Stimulated activated CD4-positive, alpha-beta T cell treated with anti-CD3 and anti-CD28 coated beads, Interleukin-2, amount 100 ng/mL, for 4 hours (primary cell): ENCODE results near the gene OR7C1.
"Not testable (repeated sequence)": the region's sequence is repeated elsewhere in the genome, so short reads cannot be mapped to it uniquely, and the experiment has no call there.

Experiments used
- DNase-seq: peaks from one replicate; pipeline ENCODE4 v3.0.0-alpha.2; 2020; ENCODE audit warnings: low read depth

The OR7C1 gene

GRCh38 chr19:14765403-14765802 is 69.6 kb downstream of the OR7C1 start:
- not testable (repeated sequence) for DNase-seq

- no peak for DNase-seq
Measured at GRCh38 chr19:14764401-14764800, 70.6 kb downstream of the OR7C1 start.

- no peak for DNase-seq
Measured at GRCh38 chr19:14763497-14764145, 71.4 kb downstream of the OR7C1 start.

- no peak for DNase-seq
Measured at GRCh38 chr19:14762111-14762510, 72.9 kb downstream of the OR7C1 start.

GRCh38 chr19:14761607-14762006 is 73.4 kb downstream of the OR7C1 start:
- no peak for DNase-seq

DNA sequence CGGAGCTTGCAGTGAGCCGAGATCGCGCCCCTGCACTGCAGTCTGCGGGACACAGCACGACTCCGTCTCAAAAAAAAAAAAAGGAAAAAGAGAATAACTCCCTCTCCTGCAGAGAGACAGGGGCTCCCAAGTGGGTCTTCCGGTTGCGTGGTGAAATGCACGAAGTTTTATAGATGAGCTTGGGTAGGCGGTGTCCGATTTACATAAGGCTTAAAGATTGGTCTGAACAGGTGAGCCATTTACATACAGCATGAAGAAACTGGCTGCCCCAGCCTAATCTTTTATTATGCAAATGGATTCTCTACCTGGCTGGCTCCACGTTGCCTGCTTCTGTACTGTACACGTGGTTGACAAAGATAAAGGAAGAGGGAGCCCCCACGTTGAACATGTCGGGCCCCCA is 76.2 kb downstream of the OR7C1 start:
- no peak for DNase-seq

- DNase-seq: no peak
Measured at GRCh38 chr19:14748601-14749000, 86.4 kb downstream of the OR7C1 start.
